ENCODE measurements around the gene SERPINA7. TPM values are rescaled to one million over a fixed set of nuclear protein-coding genes. Genes with fewer than 3 reads are reported as not detected.

SERPINA7 gene
- total RNA-seq, 1 experiment from 2014 or later = 0.15 TPM

DNA sequence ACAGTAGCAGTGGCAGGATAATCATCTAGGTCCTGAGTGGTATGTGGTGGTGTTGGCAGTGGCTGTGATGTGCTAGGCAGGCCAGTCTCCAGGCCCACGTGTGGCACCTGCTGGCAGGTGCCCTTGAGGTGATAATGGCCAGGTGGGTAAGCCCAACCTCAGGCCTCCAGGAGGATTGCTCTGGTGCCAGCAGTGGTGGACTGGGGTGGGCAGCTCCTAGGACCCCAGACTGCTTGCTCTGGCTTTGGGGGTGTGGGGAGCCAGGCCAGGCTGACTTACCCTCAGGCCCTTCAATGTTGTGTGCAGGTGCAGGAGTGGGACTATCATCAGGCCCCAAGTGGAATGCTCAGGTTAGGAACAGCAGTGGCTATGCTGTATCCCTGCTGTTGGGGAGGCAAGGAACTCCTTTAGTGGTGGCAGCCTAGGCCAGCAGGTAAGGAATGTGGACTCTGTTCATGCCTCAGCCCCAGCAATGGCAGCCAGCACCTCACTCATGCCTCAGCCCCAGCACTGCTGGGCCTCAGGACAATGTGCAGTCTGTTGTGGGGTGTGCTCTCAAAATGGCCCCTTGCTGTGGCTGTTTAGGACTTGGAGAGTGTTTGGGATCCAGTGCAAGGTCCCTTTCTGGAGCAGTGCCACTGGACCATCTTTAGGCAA lies 24.3 kb downstream of the SERPINA7 start:
- in situ Hi-C loops (cut with HindIII; ENCODE audit: low pct_unique_long_range_greater_than_20kb, low sequenced_read_pairs) = no loop called here
- Histone ChIP-seq H3K27ac (ENCODE audit: low read length) (no peak overlapping the region), H3K9me3 (ENCODE audit: control insufficient read depth, insufficient read depth, low read depth, low read length) (no peaks in the 10 kb centered on the region), H3K4me3 (ENCODE audit: low read depth in 2 of 2, low read length in 2 of 2) (no peak overlapping the region), H3K4me1 (ENCODE audit: control insufficient read depth, insufficient read depth, low read length) (no peaks in the 10 kb centered on the region), H3K27me3 (ENCODE audit: control insufficient read depth, insufficient read depth, low read length) (no peaks in the 10 kb centered on the region), H3K36me3 (ENCODE audit: control insufficient read depth, insufficient read depth, low read length) (no peaks in the 10 kb centered on the region)
- ATAC-seq (no peak), DNase-seq (ENCODE audit: low read depth, low spot score) (no peak)
- TF ChIP-seq, protein P1, sequence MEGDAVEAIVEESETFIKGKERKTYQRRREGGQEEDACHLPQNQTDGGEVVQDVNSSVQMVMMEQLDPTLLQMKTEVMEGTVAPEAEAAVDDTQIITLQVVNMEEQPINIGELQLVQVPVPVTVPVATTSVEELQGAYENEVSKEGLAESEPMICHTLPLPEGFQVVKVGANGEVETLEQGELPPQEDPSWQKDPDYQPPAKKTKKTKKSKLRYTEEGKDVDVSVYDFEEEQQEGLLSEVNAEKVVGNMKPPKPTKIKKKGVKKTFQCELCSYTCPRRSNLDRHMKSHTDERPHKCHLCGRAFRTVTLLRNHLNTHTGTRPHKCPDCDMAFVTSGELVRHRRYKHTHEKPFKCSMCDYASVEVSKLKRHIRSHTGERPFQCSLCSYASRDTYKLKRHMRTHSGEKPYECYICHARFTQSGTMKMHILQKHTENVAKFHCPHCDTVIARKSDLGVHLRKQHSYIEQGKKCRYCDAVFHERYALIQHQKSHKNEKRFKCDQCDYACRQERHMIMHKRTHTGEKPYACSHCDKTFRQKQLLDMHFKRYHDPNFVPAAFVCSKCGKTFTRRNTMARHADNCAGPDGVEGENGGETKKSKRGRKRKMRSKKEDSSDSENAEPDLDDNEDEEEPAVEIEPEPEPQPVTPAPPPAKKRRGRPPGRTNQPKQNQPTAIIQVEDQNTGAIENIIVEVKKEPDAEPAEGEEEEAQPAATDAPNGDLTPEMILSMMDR (IDR thresholded peaks at IDR 0.05) = no peak
- TF ChIP-seq, protein P2, sequence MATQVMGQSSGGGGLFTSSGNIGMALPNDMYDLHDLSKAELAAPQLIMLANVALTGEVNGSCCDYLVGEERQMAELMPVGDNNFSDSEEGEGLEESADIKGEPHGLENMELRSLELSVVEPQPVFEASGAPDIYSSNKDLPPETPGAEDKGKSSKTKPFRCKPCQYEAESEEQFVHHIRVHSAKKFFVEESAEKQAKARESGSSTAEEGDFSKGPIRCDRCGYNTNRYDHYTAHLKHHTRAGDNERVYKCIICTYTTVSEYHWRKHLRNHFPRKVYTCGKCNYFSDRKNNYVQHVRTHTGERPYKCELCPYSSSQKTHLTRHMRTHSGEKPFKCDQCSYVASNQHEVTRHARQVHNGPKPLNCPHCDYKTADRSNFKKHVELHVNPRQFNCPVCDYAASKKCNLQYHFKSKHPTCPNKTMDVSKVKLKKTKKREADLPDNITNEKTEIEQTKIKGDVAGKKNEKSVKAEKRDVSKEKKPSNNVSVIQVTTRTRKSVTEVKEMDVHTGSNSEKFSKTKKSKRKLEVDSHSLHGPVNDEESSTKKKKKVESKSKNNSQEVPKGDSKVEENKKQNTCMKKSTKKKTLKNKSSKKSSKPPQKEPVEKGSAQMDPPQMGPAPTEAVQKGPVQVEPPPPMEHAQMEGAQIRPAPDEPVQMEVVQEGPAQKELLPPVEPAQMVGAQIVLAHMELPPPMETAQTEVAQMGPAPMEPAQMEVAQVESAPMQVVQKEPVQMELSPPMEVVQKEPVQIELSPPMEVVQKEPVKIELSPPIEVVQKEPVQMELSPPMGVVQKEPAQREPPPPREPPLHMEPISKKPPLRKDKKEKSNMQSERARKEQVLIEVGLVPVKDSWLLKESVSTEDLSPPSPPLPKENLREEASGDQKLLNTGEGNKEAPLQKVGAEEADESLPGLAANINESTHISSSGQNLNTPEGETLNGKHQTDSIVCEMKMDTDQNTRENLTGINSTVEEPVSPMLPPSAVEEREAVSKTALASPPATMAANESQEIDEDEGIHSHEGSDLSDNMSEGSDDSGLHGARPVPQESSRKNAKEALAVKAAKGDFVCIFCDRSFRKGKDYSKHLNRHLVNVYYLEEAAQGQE (IDR thresholded peaks at IDR 0.05; ENCODE audit: insufficient read depth in 1 of 2, low read depth in 2 of 2, low read length in 1 of 2) = no peak
- TF ChIP-seq SIN3A (IDR thresholded peaks at IDR 0.05; ENCODE audit: borderline replicate concordance, insufficient read depth, low read depth, low read length) = no peak
- no peak for TF ChIP-seq POLR2AphosphoS5 (IDR thresholded peaks at IDR 0.05; ENCODE audit: low read depth, low read length)
- TF ChIP-seq TCF7L2 (IDR thresholded peaks at IDR 0.05; ENCODE audit: low read depth, low read length) = no peak
- no TSS peak for BruUV-seq (replicated peaks)
- ChIA-PET CTCF (no interaction called here), POLR2A (no interaction called here)
- intact Hi-C loops (cut with micrococcal nuclease; ENCODE audit: unreplicated experiment) = no loop called here

DNA sequence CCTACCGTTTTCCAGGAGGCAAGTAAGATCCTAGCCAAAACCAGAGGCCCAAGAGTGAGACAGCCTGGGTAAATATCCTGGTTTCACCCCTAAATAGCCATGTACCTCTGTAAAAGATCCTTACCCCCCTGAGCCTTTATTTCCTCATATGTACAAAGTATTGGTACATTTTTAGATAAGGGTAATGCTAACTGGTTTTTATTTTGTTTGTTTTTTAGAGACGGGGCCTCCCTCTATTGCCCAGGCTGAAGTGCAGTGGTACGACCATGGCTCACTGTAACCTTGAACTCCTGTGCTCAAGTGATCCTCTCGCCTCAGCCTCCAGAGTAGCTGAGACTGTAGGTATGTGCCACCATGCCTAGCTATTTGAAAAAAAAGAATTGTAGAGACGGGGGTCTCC lies 29.4 kb downstream of the SERPINA7 start:
- H3K9me3 ChIP-seq (ENCODE audit: control insufficient read depth, insufficient read depth, low read depth, low read length) = no peaks in the 10 kb centered on the region
- ATAC-seq (no peak), DNase-seq (ENCODE audit: low read depth, low spot score) (no peak)
- POLR2A ChIA-PET = no interaction called here
- BruUV-seq (replicated peaks) = no TSS peak
- TF ChIP-seq TCF7L2 (IDR thresholded peaks at IDR 0.05; ENCODE audit: low read depth, low read length) = no peak
- TF ChIP-seq, protein P1 (IDR thresholded peaks at IDR 0.05) = no peak
- no peak for TF ChIP-seq SIN3A (IDR thresholded peaks at IDR 0.05; ENCODE audit: borderline replicate concordance, insufficient read depth, low read depth, low read length)
- no peak for TF ChIP-seq POLR2AphosphoS5 (IDR thresholded peaks at IDR 0.05; ENCODE audit: low read depth, low read length)
- TF ChIP-seq, protein P2 (IDR thresholded peaks at IDR 0.05; ENCODE audit: insufficient read depth in 1 of 2, low read depth in 2 of 2, low read length in 1 of 2) = no peak
- intact Hi-C loops (cut with micrococcal nuclease; ENCODE audit: unreplicated experiment) (no loop called here), in situ Hi-C loops (cut with HindIII; ENCODE audit: low pct_unique_long_range_greater_than_20kb, low sequenced_read_pairs) (no loop called here)
- no peaks in the 10 kb centered on the region for H3K27me3 ChIP-seq (ENCODE audit: control insufficient read depth, insufficient read depth, low read length)
- CTCF ChIA-PET = no interaction called here
- H3K27ac ChIP-seq (ENCODE audit: low read length) = no peak overlapping the region
- H3K36me3 ChIP-seq (ENCODE audit: control insufficient read depth, insufficient read depth, low read length) = no peaks in the 10 kb centered on the region
- no peaks in the 10 kb centered on the region for H3K4me1 ChIP-seq (ENCODE audit: control insufficient read depth, insufficient read depth, low read length)
- no peak overlapping the region for H3K4me3 ChIP-seq (ENCODE audit: low read depth in 2 of 2, low read length in 2 of 2)
